Right cardiac atrium (tissue), 5 donors: ENCODE data around the gene ARHGAP42. TPM values are rescaled to one million over a fixed set of nuclear protein-coding genes. Genes with fewer than 3 reads are reported as not detected.

Experiments
- ATAC-seq, 2 donors: fragments of 200-7000 bp; cut with Tn5 transposase; one replicate each; pipeline versions ENCODE4 v1.8.0 to v1.9.1; 2020; ENCODE audit warnings: moderate library complexity in 2 of 2, mild to moderate bottlenecking in 1 of 2
- DNase-seq, 3 donors: peaks; one replicate each; pipeline ENCODE4 v3.0.0-alpha.2; 2020
- H3K27ac ChIP-seq: one replicate; pipeline ENCODE4 v1.5.1; 2013; ENCODE audit warnings: mild to moderate bottlenecking, low read length, control low read depth, moderate library complexity
- H3K27me3 ChIP-seq: one replicate; pipeline ENCODE4 v1.6.1; 2013; ENCODE audit not compliant: control insufficient read depth, insufficient read depth
- H3K4me1 ChIP-seq: one replicate; pipeline ENCODE4 v1.6.1; 2013; ENCODE audit warnings: low read length; ENCODE audit not compliant: control insufficient read depth, insufficient read depth
- H3K4me3 ChIP-seq: one replicate; pipeline ENCODE4 v1.5.1; 2013; ENCODE audit warnings: low read length, control low read depth
- H3K9me3 ChIP-seq: one replicate; pipeline ENCODE4 v1.6.1; 2013; ENCODE audit warnings: low read length; ENCODE audit not compliant: control insufficient read depth
- WGBS: extraction: QIAGEN DNeasy Blood & Tissue Kit; methylation state at CpG from one replicate; pipeline ENCODE4 v1.1.7; 2013; 5-methylcytosine and 5-hydroxymethylcytosine counted together
- intact Hi-C, 4 donors: fragments of 100-400 bp; cut with DNase I; formaldehyde crosslinking; loops; one replicate each; pipeline versions ENCODE4 v1.11.0 to v1.14.0; 2022 to 2023
- polyA plus RNA-seq: library from polyadenylated mRNA; stranded (reverse); fragments of 200-250 nt; gene quantifications from one replicate; pipeline ENCODE4 v1.2.3, GENCODE V29; 2013
- total RNA-seq, 4 donors: library from RNA; stranded (reverse); fragmentation: NEBNext Ultra II Directional; extraction: Animal tissue kit (Norgen Biotek cat#: 25700); gene quantifications; one replicate each; pipeline ENCODE4 v1.2.1, GENCODE V29; 2021
- donor health status: healthy with polysubstance abuse.
- donor health status: DM: no; HTN: yes; CAD: no.
- donor health status: DM: no; HTN: no; CAD: no.
- donor health status: DM: no; HTN: yes; CAD: no; lungs with severe emphysema.
- donor health status: DM: yes; HTN: yes; CAD: no.

ARHGAP42 gene
- total and polyA plus RNA-seq, 5 donors, result 4.5 to 8.6 (median 6.6) TPM

GRCh38 chr11:100759856-100760255 is 72.8 kb downstream of the ARHGAP42 start:
- H3K4me1 ChIP-seq, result no peaks in the 10 kb centered on the region
- H3K4me3 ChIP-seq, result no peak overlapping the region
- H3K27me3 ChIP-seq, result no peaks in the 10 kb centered on the region
- ATAC-seq (no peak), DNase-seq (no peak)
- intact Hi-C loops, result no loop called here
- H3K9me3 ChIP-seq, result no peaks in the 10 kb centered on the region
- WGBS, result 66% methylated on average over 3 of the region's 3 CpGs
- no peak overlapping the region for H3K27ac ChIP-seq

- ATAC-seq (no peak), DNase-seq (no peak)
- intact Hi-C loops, result no loop called here
- Histone ChIP-seq H3K4me3 (no peak overlapping the region), H3K27me3 (no peaks in the 10 kb centered on the region), H3K9me3 (no peaks in the 10 kb centered on the region), H3K27ac (no peak overlapping the region), H3K4me1 (no peaks in the 10 kb centered on the region)
These were observed 73.7 kb downstream of the ARHGAP42 start for GRCh38 chr11:100760744-100761143.

GRCh38 chr11:100761841-100762240 is 74.8 kb downstream of the ARHGAP42 start:
- H3K27me3 ChIP-seq, result no peaks in the 10 kb centered on the region
- DNase-seq, result no peak
- no peak overlapping the region for H3K4me3 ChIP-seq
- ATAC-seq, result peak in 1 of 2 donors; percentile 26
- H3K4me1 ChIP-seq, result no peaks in the 10 kb centered on the region
- H3K9me3 ChIP-seq, result no peaks in the 10 kb centered on the region
- no peak overlapping the region for H3K27ac ChIP-seq
- WGBS, result 61% methylated on average over 6 of the region's 6 CpGs
- intact Hi-C loops, result no loop called here

- ATAC-seq, result no peak
- Histone ChIP-seq H3K27ac (no peak overlapping the region), H3K9me3 (no peaks in the 10 kb centered on the region), H3K27me3 (no peaks in the 10 kb centered on the region), H3K4me1 (no peaks in the 10 kb centered on the region), H3K4me3 (no peak overlapping the region)
- no peak for DNase-seq
- 78% methylated on average over 2 of the region's 2 CpGs for WGBS
- intact Hi-C loops, result no loop called here
These were observed 79.7 kb downstream of the ARHGAP42 start for GRCh38 chr11:100766764-100767163.

GRCh38 chr11:100769165-100769564 is 82.1 kb downstream of the ARHGAP42 start:
- no peak overlapping the region for H3K27ac ChIP-seq
- H3K27me3 ChIP-seq, result no peaks in the 10 kb centered on the region
- intact Hi-C loops, result no loop called here
- H3K4me1 ChIP-seq, result no peaks in the 10 kb centered on the region
- no peak overlapping the region for H3K4me3 ChIP-seq
- DNase-seq (no peak), ATAC-seq (no peak)
- no peaks in the 10 kb centered on the region for H3K9me3 ChIP-seq
- 28% methylated on average over 1 of the region's 1 CpG for WGBS

GRCh38 chr11:100769617-100770016 is 82.5 kb downstream of the ARHGAP42 start:
- whole genome bisulfite sequencing, result 68% methylated on average over 3 of the region's 3 CpGs
- intact Hi-C loops, result no loop called here
- DNase-seq, result no peak
- ATAC-seq, result no peak
- H3K4me1 ChIP-seq, result no peaks in the 10 kb centered on the region
- no peak overlapping the region for H3K4me3 ChIP-seq
- no peaks in the 10 kb centered on the region for H3K27me3 ChIP-seq
- H3K27ac ChIP-seq, result no peak overlapping the region
- H3K9me3 ChIP-seq, result no peaks in the 10 kb centered on the region

- 93% methylated on average over 7 of the region's 7 CpGs for WGBS
- ATAC-seq (no peak), DNase-seq (no peak)
- no peak overlapping the region for H3K4me3 ChIP-seq
- H3K4me1 ChIP-seq, result peaks cover 3% of the 10 kb centered on the region
- no peaks in the 10 kb centered on the region for H3K9me3 ChIP-seq
- intact Hi-C loops, result no loop called here
- no peak overlapping the region for H3K27ac ChIP-seq
- no peaks in the 10 kb centered on the region for H3K27me3 ChIP-seq
These were observed 87.0 kb downstream of the ARHGAP42 start for GRCh38 chr11:100774132-100774531.

- intact Hi-C loops, result no loop called here
- WGBS, result 86% methylated on average over 3 of the region's 3 CpGs
- no peak overlapping the region for H3K4me3 ChIP-seq
- no peaks in the 10 kb centered on the region for H3K9me3 ChIP-seq
- no peak for DNase-seq
- H3K27ac ChIP-seq, result no peak overlapping the region
- ATAC-seq, result no peak
- no peaks in the 10 kb centered on the region for H3K27me3 ChIP-seq
- peaks cover 3% of the 10 kb centered on the region for H3K4me1 ChIP-seq
These were observed 87.8 kb downstream of the ARHGAP42 start for GRCh38 chr11:100774859-100775258.

- Histone ChIP-seq H3K27me3 (no peaks in the 10 kb centered on the region), H3K4me1 (peaks cover 3% of the 10 kb centered on the region), H3K9me3 (no peaks in the 10 kb centered on the region), H3K27ac (no peak overlapping the region), H3K4me3 (no peak overlapping the region)
- WGBS, result 92% methylated on average over 6 of the region's 6 CpGs
- intact Hi-C loops, result no loop called here
- DNase-seq, result no peak
- ATAC-seq, result no peak
These were observed 89.3 kb downstream of the ARHGAP42 start for GRCh38 chr11:100776212-100776896.

GRCh38 chr11:100777103-100777502 is 90.0 kb downstream of the ARHGAP42 start:
- intact Hi-C loops, result no loop called here
- ATAC-seq (no peak), DNase-seq (no peak)

GRCh38 chr11:100777736-100778135 is 90.6 kb downstream of the ARHGAP42 start:
- Histone ChIP-seq H3K27ac (no peak overlapping the region), H3K9me3 (no peaks in the 10 kb centered on the region), H3K27me3 (no peaks in the 10 kb centered on the region), H3K4me1 (peaks cover 3% of the 10 kb centered on the region), H3K4me3 (no peak overlapping the region)
- 95% methylated on average over 2 of the region's 2 CpGs for WGBS
- no peak for ATAC-seq
- intact Hi-C loops, result no loop called here
- no peak for DNase-seq

More at GRCh38 chr11:100777103-100777502, 90.0 kb downstream of the ARHGAP42 start:
- H3K27me3 ChIP-seq, result no peaks in the 10 kb centered on the region
- H3K4me1 ChIP-seq, result peaks cover 3% of the 10 kb centered on the region
- H3K9me3 ChIP-seq, result no peaks in the 10 kb centered on the region
- no peak overlapping the region for H3K4me3 ChIP-seq
- H3K27ac ChIP-seq, result no peak overlapping the region
